GM19023 (cell line): ENCODE data around the gene SETBP1.

Experiments
- ATAC-seq: cut with Tn5 transposase; IDR thresholded peaks from one replicate; pipeline ENCODE4 v1.9.1; 2021; ENCODE audit warnings: mild to moderate bottlenecking, moderate library complexity; ENCODE audit not compliant: unreplicated experiment

The SETBP1 gene

DNA sequence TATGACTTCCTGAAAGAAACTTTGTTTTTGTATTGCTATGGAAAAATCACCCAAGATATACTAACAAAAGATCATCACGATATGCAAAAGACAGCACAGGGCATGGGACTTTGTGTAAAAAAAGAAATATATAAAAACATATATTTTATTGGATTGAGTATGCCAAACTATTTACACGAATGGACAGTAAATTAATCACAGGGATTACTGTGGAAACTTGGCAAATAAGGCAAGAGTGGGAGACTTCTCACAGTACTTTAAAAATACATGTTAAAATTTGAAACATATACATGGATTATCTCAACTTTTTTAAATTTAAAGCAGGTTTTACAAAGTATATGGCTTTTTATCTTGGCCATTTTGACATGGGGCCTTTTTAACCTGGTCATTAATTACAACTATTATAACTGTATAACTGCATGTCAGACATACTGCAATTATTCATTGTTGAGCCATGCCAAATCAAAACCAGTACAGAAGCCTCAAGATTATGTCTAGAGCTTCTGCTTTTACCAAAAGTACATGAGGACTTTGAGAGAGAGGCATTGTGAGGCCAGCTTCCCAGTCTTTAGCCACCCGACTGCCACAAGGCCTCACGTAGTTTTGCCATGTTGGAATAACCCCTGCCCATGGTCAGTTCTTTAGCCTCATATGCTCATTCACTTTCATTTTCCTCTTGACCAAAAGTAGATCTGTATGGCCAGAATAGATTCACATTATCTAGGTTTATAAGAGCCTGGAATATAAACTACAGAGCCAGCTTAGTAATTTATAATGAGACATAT is 419.8 kb downstream of the SETBP1 start:
- ATAC-seq = no peak

DNA sequence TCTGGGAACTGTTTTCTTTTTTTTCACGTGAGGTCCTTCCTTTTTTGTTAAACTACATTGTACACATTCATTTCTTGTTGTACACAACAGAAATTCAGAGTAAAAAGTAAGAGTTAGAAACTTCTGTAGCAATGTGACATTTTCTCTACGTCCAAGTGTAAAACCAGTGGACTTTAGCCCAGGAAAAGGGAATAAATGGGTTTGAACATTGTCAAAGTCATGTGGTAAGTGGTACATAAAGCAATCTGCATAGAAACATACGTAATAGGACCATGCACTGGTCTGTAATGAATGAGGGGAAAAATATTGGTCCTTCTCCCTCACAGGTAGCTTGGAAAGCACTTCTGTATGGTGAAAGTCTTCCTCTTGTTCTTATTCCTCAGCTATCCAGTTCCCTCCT is 421.4 kb downstream of the SETBP1 start:
- no peak for ATAC-seq

DNA sequence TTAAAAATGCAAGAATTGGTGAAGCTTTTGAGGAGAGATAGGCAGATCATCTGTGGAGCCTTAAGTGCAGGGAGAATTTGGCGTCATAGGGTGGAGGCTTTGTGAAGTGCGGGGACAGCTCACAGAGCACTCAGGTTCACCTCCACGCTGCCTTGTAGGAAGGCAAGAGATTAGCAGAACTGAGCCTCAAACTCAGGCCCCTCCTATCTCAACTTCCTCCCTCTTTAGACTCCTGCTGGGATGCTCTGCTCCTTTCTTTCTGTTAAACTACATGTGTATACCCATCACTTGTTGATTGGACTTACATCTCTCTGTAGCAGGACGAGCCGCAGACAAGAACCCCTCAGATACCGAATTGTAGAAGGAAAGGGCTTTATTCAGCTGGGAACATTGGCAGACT is 422.2 kb downstream of the SETBP1 start:
- ATAC-seq = no peak

DNA sequence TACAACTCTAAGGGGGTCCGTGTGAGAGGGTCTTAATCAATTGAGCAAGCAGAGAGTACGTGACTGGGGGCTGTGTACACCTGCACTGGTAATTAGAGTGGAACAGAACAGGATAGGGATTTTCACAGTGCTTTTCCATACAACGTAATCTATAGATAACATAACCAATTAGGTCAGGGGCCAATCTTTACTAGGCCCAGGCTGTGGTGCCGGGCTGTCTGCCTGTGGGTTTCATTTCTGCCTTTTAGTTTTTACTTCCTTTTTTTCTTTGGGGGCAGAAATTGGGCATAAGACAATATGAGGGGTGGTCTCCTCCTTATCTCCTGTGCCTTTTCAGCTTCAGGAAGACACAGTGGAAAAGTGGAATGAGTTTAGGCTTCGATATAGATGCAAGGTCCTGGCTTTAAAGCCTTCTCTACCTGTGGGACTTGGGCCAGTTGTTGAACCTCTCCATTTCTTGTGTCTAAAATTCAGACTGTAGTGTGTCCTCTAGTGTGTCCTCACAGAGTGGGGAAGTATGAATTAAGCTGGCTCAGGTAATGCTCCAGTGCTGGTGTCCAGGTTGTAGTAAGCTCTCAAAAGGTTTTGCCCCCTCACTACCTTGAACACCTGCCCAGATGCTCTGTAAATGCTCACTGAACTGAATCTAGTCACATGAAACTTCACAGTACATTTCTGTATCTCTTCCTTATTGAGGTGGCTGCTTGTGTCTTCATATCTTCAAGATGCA is 422.8 kb downstream of the SETBP1 start:
- peak; percentile 45 for ATAC-seq

DNA sequence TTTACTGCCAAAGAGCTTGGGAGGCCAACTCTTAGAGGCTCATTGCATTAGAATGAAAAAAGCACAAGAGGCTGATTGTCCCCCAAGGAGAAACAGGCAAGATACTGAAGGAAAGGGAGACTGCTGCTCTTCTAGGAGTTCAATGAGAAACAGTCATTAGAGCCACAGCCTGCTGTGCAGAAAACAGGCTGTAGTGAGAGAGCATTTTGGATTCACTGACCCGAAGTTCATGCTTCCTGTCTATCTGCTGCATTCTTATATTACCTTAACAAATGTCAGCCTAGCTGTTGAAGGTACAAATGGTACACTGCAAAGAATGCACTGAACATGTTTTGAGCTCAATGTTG is 423.3 kb downstream of the SETBP1 start:
- ATAC-seq = peak; percentile 23

DNA sequence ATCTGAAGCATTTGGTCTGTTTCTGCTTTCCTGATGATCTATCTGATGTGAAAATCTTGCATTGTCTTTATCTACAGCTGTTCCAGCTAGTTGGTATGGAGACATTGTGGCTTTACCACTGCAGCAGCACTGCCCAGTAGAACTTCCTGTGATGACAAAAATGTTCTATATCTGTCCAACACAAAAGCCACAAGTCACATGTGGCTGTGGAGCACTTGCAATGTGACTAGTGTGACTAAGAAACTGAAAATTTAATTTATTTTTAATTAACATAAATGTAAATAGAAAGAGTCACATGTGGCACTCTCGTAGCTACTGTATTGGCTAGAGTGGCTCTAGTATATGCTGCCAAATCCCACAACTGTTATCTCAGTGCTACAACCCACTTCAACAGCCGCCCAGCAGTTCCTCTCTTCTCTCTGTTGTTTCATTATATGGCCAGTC is 425.7 kb downstream of the SETBP1 start:
- peak; percentile 83 for ATAC-seq

DNA sequence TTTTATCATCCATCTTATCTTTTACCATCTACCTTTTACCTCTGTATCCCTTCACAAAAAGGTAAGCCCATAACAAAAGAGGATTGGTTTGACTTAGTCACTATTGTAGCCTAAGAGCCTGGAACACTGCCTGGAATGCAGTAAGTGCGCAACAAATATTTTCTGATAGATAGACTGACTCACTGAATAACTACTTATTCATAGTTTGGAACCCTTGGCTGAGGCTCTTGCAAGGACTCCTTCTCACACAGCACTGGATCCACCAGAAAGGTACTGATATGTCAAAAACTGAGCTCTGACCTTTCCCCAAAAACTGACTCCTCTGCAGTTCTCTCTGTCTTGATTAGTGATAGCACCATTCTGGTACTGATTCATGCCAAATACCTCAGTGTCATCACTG is 426.7 kb downstream of the SETBP1 start:
- ATAC-seq = no peak

DNA sequence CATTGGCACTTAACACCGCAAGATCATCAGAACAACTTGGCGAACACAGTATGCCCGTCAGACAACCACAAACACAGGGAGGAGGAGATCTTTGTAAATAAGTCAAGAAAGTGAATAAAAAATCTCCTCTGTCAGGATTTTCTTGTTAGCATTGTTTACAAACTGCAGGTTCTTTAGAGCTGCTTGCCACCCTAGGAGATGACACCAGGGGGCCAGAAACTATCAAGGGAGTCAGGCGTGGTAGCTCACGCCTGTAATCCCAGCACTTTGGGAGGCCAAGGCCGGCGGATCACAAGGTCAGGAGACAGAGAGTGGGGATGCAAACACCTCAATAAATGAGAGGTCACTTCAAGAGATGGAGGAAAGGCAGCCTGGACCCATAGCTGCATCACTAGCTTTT is 428.1 kb downstream of the SETBP1 start:
- ATAC-seq = no peak

DNA sequence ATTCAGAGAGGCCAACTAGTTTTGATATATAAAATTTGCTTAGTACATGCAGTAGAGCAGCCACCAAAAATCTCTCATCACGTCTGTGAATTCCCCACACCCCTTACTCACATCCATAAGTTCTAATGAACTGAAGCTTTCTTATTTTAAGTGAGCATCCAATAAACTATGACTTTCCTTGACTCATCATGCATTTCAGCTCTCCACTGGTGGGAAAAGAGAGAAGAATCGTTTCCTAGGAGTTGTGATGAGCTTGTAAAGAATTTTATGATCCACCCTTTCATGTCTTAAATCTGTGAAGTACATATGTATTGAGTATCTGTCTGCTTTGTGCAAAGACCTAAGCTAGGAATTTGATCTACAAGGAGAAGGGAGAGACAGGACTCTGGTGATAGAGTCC is 428.6 kb downstream of the SETBP1 start:
- no peak for ATAC-seq

DNA sequence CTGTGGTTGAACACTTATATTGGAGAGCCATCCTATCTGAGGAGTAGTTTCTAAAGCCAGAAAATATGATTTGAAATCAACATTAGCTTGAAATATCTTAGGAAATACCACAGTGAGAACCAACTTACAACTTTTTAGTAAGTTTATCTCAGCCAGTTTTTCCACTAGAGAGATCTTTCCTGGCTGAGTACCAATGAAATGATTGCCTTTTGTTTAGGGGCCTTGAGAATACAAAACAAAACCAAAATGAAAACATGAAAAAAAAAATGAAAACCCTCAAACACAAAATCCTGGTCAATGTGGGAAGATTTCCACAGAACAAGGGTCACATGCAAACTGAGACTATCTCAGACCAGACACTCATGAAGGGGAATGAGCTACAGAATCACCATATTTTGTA is 429.0 kb downstream of the SETBP1 start:
- ATAC-seq = no peak

DNA sequence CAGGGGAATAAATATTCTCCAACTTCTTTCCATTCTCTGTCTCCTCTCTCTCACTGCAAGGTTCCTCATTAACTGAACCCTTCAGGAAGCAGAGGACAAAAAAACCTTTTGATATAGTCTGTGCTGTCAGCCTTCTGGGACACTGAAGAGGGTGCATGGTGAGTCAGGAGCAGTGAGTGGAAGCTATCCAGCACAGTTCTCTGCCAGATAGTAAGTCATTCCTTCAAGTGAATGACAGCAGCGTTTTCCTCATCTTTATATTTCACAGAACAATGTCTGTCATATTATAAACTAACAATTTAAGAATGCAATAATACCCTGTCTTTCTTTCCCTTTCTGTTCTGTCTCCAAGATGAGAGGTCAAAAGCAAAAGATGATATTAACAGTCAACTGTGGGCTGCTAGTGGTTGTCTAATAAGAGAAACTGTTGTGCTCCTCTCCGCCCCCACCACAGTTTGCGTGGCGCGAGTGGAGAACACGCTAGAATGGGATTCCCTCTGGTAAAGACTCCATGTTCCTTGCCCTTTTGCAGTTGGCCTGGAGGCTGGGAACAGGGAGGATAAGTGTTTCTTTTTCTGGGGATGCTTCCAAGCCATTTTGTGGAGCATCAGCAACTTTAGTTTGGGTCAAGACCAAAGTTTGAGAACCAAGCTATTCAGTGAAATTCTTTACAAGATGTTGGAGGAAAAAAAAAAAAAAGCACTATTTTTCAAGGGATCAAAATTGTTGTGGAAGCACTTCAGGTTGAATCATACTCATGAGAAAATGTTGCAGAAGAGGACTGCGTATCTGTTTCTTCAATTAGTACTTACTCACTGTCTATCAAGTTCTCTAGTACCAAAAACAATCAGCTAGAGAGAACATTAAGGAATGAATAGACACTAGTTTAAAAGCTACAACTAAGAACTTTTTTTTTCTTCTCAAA is 430.2 kb downstream of the SETBP1 start:
- ATAC-seq = no peak

DNA sequence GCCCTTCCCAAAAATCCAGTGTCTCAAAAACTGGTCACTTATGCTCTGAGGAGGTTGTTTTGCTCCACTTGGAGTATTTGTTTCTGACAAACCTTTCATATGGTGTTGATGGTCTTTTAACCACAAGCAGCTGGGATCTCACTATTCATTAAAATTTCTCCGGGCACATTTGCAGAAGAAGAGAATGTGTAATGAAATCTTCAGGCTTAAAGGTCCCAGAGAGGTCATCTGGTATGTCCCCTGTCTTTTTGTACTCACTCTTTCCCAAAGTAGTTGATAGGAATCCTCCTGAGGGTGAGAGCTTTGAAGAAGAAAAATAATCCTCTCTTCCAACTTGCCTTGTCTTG is 430.8 kb downstream of the SETBP1 start:
- no peak for ATAC-seq

DNA sequence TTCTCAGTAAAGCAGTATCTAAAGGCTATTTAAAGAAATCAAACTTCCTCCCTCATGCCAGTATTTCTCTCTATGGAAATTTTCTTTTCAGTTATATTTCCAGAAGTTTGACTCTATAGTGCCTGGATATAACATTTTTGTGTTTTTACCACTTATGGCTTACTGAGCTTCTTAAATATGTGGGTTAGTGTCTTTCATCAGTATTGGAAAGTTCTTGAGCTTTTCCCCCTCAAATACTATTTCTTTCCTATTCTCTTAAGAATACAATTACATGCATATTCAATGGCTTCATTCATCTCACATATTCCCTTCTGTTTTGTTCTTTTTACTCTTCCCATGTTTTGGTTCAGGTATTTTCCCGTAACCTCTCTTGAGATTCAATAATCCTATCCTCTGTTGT is 432.0 kb downstream of the SETBP1 start:
- no peak for ATAC-seq

DNA sequence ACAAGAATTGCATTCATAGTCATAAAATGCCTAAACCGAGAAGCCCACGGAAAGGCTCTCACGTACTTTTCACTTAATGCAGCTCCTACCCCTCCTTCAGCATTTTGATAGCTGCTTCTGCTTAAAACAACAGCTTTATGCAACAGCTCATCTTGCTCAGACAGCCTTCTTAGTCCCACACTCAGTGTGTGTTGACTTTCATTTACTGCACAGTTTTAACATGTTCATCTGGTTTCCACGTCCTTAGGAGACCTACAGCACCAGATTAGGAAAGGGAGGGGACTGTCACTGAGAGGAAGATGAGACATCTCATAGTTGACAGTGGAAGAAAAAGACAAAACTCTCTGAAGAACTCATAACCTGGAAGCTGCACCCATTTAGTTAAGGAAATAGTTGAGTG is 435.4 kb downstream of the SETBP1 start:
- no peak for ATAC-seq
